ENCODE data around the gene VPS13D. TPM values are rescaled to one million over a fixed set of nuclear protein-coding genes. Genes with fewer than 3 reads are reported as not detected.
A peak's percentile ranks its signal among the peaks of the same experiment; 100 is the strongest.

VPS13D gene
- total RNA-seq, 1 experiment from 2014 or later: 29.0 TPM

GRCh38 chr1:12230549-12231275, 882 bp downstream of the VPS13D start (continued):
- no peak for TF ChIP-seq FOXP4 (CRISPR knock-in tag; IDR thresholded peaks at IDR 0.05)

- Mint-ChIP-seq H3K4me1 (peaks cover 17% of the 10 kb centered on the region), H3K27me3 (ENCODE audit: low read depth) (no peaks in the 10 kb centered on the region), H3K27ac (no peak overlapping the region), H3K36me3 (peaks cover 5% of the 10 kb centered on the region; the same call in 1 of the 2 replicates), H3K4me3 (peak overlapping the region; percentile 82), H3K9me3 (no peaks in the 10 kb centered on the region)
- ChIA-PET POLR2A (no interaction called here), CTCF (interaction anchor here (0.5 to 1.6 kb wide), 6 partner anchors 13 to 264 kb away, joined by 3 to 10 read pairs (median 4); no protein-coding TSS in a partner anchor)
- no peak for TF ChIP-seq RELA (CRISPR knock-in tag; IDR thresholded peaks at IDR 0.05; ENCODE audit: borderline replicate concordance)
- TF ChIP-seq PRRX2 (CRISPR knock-in tag; IDR thresholded peaks at IDR 0.05): no peak
- TF ChIP-seq MYBL2 (CRISPR knock-in tag; IDR thresholded peaks at IDR 0.05): no peak
- DNase-seq (ENCODE audit: low spot score) (no peak), ATAC-seq (no peak)
These were observed 1.4 kb downstream of the VPS13D start for GRCh38 chr1:12231276-12231595.

- DNase-seq (ENCODE audit: low spot score): no peak
- TF ChIP-seq E2F1 (CRISPR knock-in tag; IDR thresholded peaks at IDR 0.05) (no peak), ZNF425 (CRISPR knock-in tag; conservative IDR thresholded peaks at IDR 0.05) (no peak)
- CTCF ChIA-PET: no interaction called here
- no peaks in the 10 kb centered on the region for H3K27me3 Mint-ChIP-seq (ENCODE audit: low read depth)
- H3K27ac Mint-ChIP-seq: no peak overlapping the region; the same call in 1 of the 2 replicates
- 0 out of 2 replicates have a peak overlapping the region, but pooled peaks have one; percentile 18 for H3K4me3 Mint-ChIP-seq
- POLR2A ChIA-PET: no interaction called here
- H3K4me1 Mint-ChIP-seq: peaks cover 17% of the 10 kb centered on the region
- no peak for ATAC-seq
- H3K9me3 Mint-ChIP-seq: no peaks in the 10 kb centered on the region
- H3K36me3 Mint-ChIP-seq: peaks cover 11% of the 10 kb centered on the region
These were observed 2.4 kb downstream of the VPS13D start for GRCh38 chr1:12232221-12232620.

- Mint-ChIP-seq H3K36me3 (peaks cover 22% of the 10 kb centered on the region), H3K27me3 (ENCODE audit: low read depth) (no peaks in the 10 kb centered on the region), H3K27ac (peak overlapping the region; percentile 51; the same call in 1 of the 2 replicates), H3K4me3 (no peak overlapping the region), H3K4me1 (peaks cover 34% of the 10 kb centered on the region), H3K9me3 (no peaks in the 10 kb centered on the region)
- CTCF ChIA-PET: interaction anchor here (0.6 to 3.9 kb wide), 10 partner anchors 9 to 371 kb away, joined by 3 to 26 read pairs (median 4); partner anchors contain the start of gene VPS13D
- ATAC-seq (peak; percentile 52; the same call in 1 of the 2 replicates), DNase-seq (ENCODE audit: low spot score) (peak; percentile 25)
- TF ChIP-seq CTCF (IDR thresholded peaks at IDR 0.05) (peak; percentile 23; the same call in 1 of the 2 replicates), CREM (CRISPR knock-in tag; IDR thresholded peaks at IDR 0.05) (no peak)
- POLR2A ChIA-PET: interaction anchor here (0.6 kb wide), 1 partner anchor 502 kb away, joined by 4 read pairs; the partner anchor contains the start of gene CFAP107
These were observed 14.2 kb downstream of the VPS13D start for GRCh38 chr1:12244078-12244477.

Data from WTC11 (cell line).